GM12801 (cell line): Measurements from ENCODE around the gene GSTK1.

Source experiments
- TF ChIP-seq, protein P1 (sequence below): IDR thresholded peaks from one replicate; pipeline ENCODE4 v1.5.1; 2011; ENCODE audit warnings: control low read depth; ENCODE audit not compliant: insufficient read length; ENCODE audit errors: extremely low read depth

GSTK1 gene

DNA sequence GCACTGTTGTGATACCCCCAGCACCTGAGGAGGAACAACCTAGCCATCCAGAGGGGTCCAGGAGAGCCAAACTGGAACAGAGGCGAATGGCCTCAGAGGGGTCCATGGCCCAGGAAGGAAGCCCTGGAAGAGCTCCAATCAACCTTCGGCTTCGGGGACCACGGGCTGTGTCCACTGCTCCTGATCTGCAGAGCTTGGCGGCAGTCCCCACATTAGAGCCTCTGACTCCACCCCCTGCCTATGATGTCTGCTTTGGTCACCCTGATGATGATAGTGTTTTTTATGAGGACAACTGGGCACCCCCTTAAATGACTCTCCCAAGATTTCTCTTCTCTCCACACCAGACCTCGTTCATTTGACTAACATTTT is 23.3 kb downstream of the GSTK1 start:
- TF ChIP-seq, protein P1, sequence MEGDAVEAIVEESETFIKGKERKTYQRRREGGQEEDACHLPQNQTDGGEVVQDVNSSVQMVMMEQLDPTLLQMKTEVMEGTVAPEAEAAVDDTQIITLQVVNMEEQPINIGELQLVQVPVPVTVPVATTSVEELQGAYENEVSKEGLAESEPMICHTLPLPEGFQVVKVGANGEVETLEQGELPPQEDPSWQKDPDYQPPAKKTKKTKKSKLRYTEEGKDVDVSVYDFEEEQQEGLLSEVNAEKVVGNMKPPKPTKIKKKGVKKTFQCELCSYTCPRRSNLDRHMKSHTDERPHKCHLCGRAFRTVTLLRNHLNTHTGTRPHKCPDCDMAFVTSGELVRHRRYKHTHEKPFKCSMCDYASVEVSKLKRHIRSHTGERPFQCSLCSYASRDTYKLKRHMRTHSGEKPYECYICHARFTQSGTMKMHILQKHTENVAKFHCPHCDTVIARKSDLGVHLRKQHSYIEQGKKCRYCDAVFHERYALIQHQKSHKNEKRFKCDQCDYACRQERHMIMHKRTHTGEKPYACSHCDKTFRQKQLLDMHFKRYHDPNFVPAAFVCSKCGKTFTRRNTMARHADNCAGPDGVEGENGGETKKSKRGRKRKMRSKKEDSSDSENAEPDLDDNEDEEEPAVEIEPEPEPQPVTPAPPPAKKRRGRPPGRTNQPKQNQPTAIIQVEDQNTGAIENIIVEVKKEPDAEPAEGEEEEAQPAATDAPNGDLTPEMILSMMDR, result no peak

DNA sequence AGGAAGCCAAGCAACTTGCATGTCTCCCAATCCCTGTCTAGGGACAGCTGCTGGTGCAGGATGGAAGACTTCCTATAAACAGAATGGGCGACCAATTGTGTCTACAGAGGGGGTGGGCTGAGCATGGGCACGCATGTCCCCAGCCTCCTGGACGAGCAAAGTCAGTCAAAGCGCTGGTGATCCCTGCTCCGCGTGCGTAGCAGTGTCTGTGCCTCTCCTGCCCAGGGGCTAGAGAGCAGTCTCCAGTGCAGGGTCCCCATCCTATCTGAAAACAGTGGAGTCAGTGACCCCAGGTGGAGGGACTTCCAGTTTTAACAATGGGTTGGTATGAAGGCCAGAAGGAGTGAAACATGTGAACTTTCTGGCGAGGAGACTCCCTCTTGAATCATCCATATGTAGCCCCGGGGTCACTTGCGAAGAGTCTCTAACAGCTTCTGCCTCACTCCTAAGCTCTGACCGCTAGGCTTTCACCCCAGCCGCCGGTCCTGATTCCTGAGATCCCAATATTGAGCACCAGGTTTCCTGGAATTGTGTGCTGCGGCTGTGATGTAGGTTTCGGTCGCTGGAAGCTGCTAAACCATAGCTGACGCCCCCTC is 24.2 kb downstream of the GSTK1 start:
- TF ChIP-seq, protein P1, result no peak

DNA sequence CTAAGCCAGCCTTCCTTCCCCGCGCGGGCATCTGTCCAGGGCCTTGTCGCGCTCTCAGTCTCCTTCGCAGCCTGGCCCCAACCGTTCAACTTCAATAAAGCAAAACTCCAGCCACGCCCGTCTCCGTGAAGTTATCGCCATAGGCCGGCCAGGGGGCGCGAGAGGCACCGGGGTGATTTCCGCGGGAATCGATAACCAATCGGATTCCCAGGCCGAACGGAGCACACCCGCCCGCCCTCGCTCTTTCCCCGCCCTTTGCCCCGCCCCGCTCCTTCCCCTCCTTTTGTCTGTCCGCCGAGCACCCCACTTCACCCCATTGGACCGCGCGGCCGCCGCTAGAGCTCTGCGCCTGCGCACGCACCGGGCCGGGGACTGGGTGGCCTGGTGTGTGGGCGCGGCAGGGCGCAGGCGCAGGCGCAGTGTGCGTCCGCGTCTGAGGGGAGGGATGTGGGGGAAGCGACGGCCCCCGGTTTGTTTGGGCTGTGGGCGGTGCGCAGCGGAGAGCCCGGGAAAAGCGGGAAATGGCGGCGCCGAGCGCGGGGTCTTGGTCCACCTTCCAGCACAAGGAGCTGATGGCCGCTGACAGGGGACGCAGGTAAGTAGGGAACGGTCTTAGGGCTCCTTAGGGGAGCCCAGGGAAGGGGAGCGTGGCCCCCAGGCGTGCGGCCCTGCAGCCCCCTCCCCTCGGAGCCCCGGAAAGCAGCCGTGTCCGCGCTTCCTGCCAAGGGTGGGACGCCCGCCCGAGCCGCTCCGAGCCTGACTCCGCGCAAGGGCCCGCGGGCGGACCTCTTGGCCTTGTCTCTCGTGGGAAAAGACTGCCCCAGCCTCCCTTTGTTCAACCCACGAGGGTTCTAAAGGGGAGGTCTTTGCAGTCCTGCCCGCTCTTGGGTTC is 24.9 kb downstream of the GSTK1 start, which contains the start of gene CASP2:
Gene CASP2, plus strand, starts transcription at position 417 of the 892 bp plus-strand sequence. Its CDS starts 105 bp downstream, at position 522.
- TF ChIP-seq, protein P1, result no peak

DNA sequence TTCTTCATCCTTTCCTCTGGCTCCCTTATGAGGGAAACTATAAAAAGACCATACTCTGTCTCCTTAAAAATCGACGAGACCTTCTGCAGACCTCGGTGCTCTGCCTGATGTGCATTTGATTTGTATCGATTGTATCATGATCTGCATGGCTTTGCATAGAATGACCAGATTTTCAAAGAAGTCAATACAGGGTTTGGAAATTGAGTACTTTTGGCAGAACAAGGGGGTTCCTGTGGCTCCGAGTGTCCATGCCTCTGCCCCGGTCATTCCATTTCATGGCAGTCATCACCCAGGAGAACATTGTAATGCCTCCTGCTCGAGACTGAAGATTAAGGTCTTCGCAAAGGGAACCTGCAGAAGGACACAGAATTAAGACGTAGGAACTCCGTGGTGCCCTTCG is 25.6 kb downstream of the GSTK1 start:
- TF ChIP-seq, protein P1, result no peak

DNA sequence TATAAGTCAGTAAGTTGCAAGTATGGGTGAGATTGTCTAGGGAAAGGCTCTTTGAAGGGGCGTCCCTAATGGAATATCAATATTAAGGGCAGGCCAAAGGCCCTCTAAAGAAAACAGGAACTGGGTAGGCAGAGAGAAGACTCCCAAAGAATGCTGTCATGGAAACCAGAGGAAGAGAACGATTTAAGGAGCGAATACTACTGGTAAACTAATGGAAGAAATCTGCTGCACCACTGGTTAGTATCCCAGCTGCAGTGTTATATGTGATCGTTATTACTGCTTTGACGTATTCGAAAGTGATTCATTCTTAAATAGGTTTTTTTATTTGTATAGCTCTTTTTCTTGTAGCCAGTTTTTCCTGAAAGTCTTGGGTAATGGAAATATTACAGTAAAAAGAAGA is 26.2 kb downstream of the GSTK1 start:
- TF ChIP-seq, protein P1, result no peak

DNA sequence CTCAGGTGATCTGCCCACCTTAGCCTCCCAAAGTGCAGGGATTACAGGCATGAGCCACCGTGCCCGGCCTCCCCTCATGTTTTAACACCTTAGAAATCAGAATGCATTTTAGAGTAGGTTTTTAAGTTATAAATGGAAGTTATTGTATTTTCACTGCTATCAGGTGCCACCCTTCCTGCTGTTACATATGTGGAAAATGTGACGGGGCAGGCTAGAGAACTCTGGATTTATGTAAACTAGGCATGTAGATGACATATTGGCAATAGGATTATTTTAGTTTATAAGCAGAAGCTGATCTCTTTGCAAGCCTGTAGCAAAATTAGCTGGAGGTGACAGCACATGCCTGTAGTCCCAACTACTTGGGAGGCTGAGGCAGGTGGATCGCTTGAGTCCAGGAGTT is 27.1 kb downstream of the GSTK1 start:
- TF ChIP-seq, protein P1, result no peak

- TF ChIP-seq, protein P1, result no peak
These were observed 29.6 kb downstream of the GSTK1 start for GRCh38 chr7:143292876-143293275.
